WTC11 (cell line): Measurements from ENCODE around the gene G2E3. TPM values are rescaled to one million over a fixed set of nuclear protein-coding genes. Genes with fewer than 3 reads are reported as not detected.

Source experiments
- ATAC-seq: fragments of 200-7000 bp; cut with Tn5 transposase; 2 replicates; pipeline ENCODE4 v1.10.0; 2021; ENCODE audit warnings: mild to moderate bottlenecking, moderate library complexity
- CTCF ChIA-PET: fragments of 300-600 bp; sonication (Branson Sonifier 250); formaldehyde crosslinking; loops from one replicate; lab custom pipeline; 2021; ENCODE audit warnings: antibody characterized with exemption; lab: Charles Lee
- POLR2A ChIA-PET: fragments of 350-600 bp; sonication (Branson Sonifier 250); formaldehyde crosslinking; loops from one replicate; lab custom pipeline; 2021; ENCODE audit warnings: antibody characterized with exemption; lab: Charles Lee
- DNase-seq: peaks from one replicate; pipeline ENCODE4 v3.0.0; 2021; ENCODE audit warnings: low spot score
- H3K27ac Mint-ChIP-seq: 2 replicates; pipeline ENCODE4 v1.8.0; 2021; ENCODE audit warnings: mixed read lengths
- H3K27me3 Mint-ChIP-seq: 2 replicates; pipeline ENCODE4 v1.8.0; 2021; ENCODE audit warnings: low read depth, mild to moderate bottlenecking, moderate library complexity, mixed read lengths
- H3K36me3 Mint-ChIP-seq: 2 replicates; pipeline ENCODE4 v1.8.0; 2021; ENCODE audit warnings: mixed read lengths
- H3K4me1 Mint-ChIP-seq: 2 replicates; pipeline ENCODE4 v1.8.0; 2022; ENCODE audit warnings: mixed read lengths
- H3K4me3 Mint-ChIP-seq: 2 replicates; pipeline ENCODE4 v1.8.0; 2021; ENCODE audit warnings: mild to moderate bottlenecking, moderate library complexity, mixed read lengths
- H3K9me3 Mint-ChIP-seq: 2 replicates; pipeline ENCODE4 v1.8.0; 2021; ENCODE audit warnings: mixed read lengths
- AR ChIP-seq: fragments of 250-450 bp; sonication (Bioruptor Pico); IDR thresholded peaks from 2 replicates; pipeline ENCODE4 v1.9.0; 2021; ENCODE audit warnings: mild to moderate bottlenecking
- E2F5 ChIP-seq: sonication (generic); formaldehyde crosslinking; IDR thresholded peaks from 2 replicates; pipeline ENCODE4 v1.8.1; 2022; ENCODE audit warnings: mild to moderate bottlenecking, moderate library complexity, missing genetic modification reagents
- ETV6 ChIP-seq: sonication (generic); formaldehyde crosslinking; IDR thresholded peaks from 2 replicates; pipeline ENCODE4 v1.8.1; 2022; ENCODE audit warnings: mild to moderate bottlenecking, missing genetic modification reagents
- FOXP1 ChIP-seq: sonication (generic); formaldehyde crosslinking; IDR thresholded peaks from 2 replicates; pipeline ENCODE4 v1.8.0; 2022; ENCODE audit warnings: missing genetic modification reagents, mild to moderate bottlenecking, moderate library complexity, borderline replicate concordance
- FOXP4 ChIP-seq: sonication (generic); formaldehyde crosslinking; IDR thresholded peaks from 2 replicates; pipeline ENCODE4 v1.8.0; 2022; ENCODE audit warnings: mild to moderate bottlenecking, missing genetic modification reagents
- HMGA2 ChIP-seq: fragments of 250-450 bp; sonication (Bioruptor Pico); IDR thresholded peaks from 2 replicates; pipeline ENCODE4 v1.4.0; 2021; ENCODE audit warnings: mild to moderate bottlenecking, moderate library complexity
- NFATC4 ChIP-seq: fragments of 250-450 bp; sonication (Bioruptor Pico); IDR thresholded peaks from 2 replicates; pipeline ENCODE4 v1.9.0; 2021; ENCODE audit warnings: mild to moderate bottlenecking
- OVOL2 ChIP-seq: fragments of 250-450 bp; sonication (Bioruptor Pico); IDR thresholded peaks from 2 replicates; pipeline ENCODE4 v1.9.0; 2021; ENCODE audit warnings: mild to moderate bottlenecking, borderline replicate concordance
- PRDM15 ChIP-seq: sonication (generic); formaldehyde crosslinking; IDR thresholded peaks from 2 replicates; pipeline ENCODE4 v1.8.0; 2022; ENCODE audit warnings: missing genetic modification reagents
- PREB ChIP-seq: sonication (generic); formaldehyde crosslinking; IDR thresholded peaks from 2 replicates; pipeline ENCODE4 v1.8.1; 2022; ENCODE audit warnings: mild to moderate bottlenecking, missing genetic modification reagents, moderate library complexity, borderline replicate concordance
- ZNF425 ChIP-seq: fragments of 250-450 bp; sonication (Bioruptor Pico); conservative IDR thresholded peaks from 2 replicates; pipeline ENCODE4 v1.9.0; 2021; ENCODE audit warnings: mild to moderate bottlenecking
- ZSCAN18 ChIP-seq: fragments of 250-450 bp; sonication (Bioruptor Pico); IDR thresholded peaks from 2 replicates; pipeline ENCODE4 v2.1.2; 2022; ENCODE audit warnings: mild to moderate bottlenecking, moderate library complexity
- total RNA-seq: library from RNA; stranded (reverse); gene quantifications from 3 replicates; pipeline ENCODE4 v1.2.3, GENCODE V29; 2021

The G2E3 gene
- total RNA-seq, 1 experiment from 2014 or later, result 66.2 TPM

- ChIA-PET POLR2A (no interaction called here), CTCF (no interaction called here)
- ATAC-seq, result no peak
Measured at GRCh38 chr14:30597504-30597903, 38.5 kb downstream of the G2E3 start.

More at GRCh38 chr14:30597504-30597903, 38.5 kb downstream of the G2E3 start:
- Mint-ChIP-seq H3K9me3 (no peaks in the 10 kb centered on the region), H3K4me3 (no peak overlapping the region), H3K27me3 (no peaks in the 10 kb centered on the region), H3K36me3 (peaks cover 43% of the 10 kb centered on the region), H3K4me1 (no peaks in the 10 kb centered on the region)
- DNase-seq, result no peak
- TF ChIP-seq FOXP4 (CRISPR knock-in tag) (no peak), NFATC4 (CRISPR knock-in tag) (no peak), OVOL2 (CRISPR knock-in tag) (no peak), FOXP1 (CRISPR knock-in tag) (no peak), ZNF425 (CRISPR knock-in tag) (no peak), AR (CRISPR knock-in tag) (no peak), PREB (no peak), E2F5 (CRISPR knock-in tag) (no peak), HMGA2 (no peak), PRDM15 (CRISPR knock-in tag) (no peak), ETV6 (CRISPR knock-in tag) (no peak), ZSCAN18 (CRISPR knock-in tag) (no peak)
- TF ChIP-seq, all 79 proteins: peak for 0
- no peak overlapping the region for H3K27ac Mint-ChIP-seq
